HS-27A (cell line): Measurements from ENCODE around the gene NTN5.

Experiments used
- DNase-seq: peaks from one replicate; pipeline ENCODE4 v3.0.0-alpha.2; 2012; ENCODE audit warnings: low read depth, missing footprints

NTN5 gene

GRCh38 chr19:48614436-48615230 is 58.2 kb downstream of the NTN5 start, which contains the start of gene FAM83E:
Gene FAM83E, minus strand, starts transcription at chr19:48615076. Its CDS starts 1,704 bp downstream, at chr19:48613372.
- no peak for DNase-seq

DNA sequence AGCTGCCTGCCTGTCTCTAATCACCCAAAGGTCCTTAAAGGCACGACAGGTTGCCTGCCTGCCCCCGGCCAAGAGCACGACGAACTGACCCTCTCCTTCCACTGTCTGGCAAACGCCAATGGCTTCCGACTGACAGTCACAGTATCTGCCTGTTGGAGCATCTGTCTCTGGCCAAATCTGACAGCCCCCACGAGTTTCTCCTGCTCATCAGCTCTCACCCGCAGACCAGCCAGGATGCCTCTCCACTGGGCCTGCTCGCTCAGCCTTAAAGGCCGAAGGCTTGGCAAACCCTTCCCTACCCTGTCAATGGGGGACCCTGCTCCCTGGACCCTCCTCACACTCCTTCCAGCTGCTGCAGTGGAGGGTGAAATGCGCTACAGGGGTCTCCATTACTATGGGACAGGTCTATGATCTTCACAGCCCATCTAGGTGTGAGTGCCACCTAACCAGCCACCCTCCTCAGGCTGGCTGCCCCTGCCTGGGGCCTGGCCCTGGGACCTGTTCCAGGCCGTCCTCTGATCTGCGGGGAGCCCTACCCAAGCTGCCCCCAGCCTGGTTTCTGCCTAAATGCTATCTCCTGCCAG is 58.9 kb downstream of the NTN5 start:
- no peak for DNase-seq

GRCh38 chr19:48613024-48613851 is 59.6 kb downstream of the NTN5 start:
- DNase-seq = no peak

GRCh38 chr19:48611872-48612271 is 60.9 kb downstream of the NTN5 start:
- no peak for DNase-seq
